ENCODE results near the gene PACS1.

GRCh38 chr11:66150140-66150539 is 80.1 kb downstream of the PACS1 start:
- no peak for TF ChIP-seq CTCF (IDR thresholded peaks at IDR 0.05)
- TF ChIP-seq EZH2 (IDR thresholded peaks at IDR 0.05; ENCODE audit: borderline replicate concordance, insufficient read depth, low read depth, low read length, poor library complexity, severe bottlenecking): no peak
